Umbilical cord (tissue), 2 donors: Measurements from ENCODE around the gene RBM43. TPM values are rescaled to one million over a fixed set of nuclear protein-coding genes. Genes with fewer than 3 reads are reported as not detected.
A peak's percentile ranks its signal among the peaks of the same experiment; 100 is the strongest.
"Not testable (repeated sequence)": the region's sequence is repeated elsewhere in the genome, so short reads cannot be mapped to it uniquely, and the experiment has no call there.

Experiments
- DNase-seq: peaks from one replicate; pipeline ENCODE4 v3.0.0-alpha.2; 2015; ENCODE audit warnings: low spot score
- total RNA-seq: library from RNA; depleted of rRNA; stranded (reverse); fragments of >200 nt; gene quantifications from one replicate; pipeline ENCODE4 v1.2.3, GENCODE V29; 2014; ENCODE audit warnings: low replicate concordance; ENCODE audit not compliant: insufficient read depth

RBM43 gene
- total RNA-seq, 1 donor from 2014 or later, result 11.3 TPM

DNA sequence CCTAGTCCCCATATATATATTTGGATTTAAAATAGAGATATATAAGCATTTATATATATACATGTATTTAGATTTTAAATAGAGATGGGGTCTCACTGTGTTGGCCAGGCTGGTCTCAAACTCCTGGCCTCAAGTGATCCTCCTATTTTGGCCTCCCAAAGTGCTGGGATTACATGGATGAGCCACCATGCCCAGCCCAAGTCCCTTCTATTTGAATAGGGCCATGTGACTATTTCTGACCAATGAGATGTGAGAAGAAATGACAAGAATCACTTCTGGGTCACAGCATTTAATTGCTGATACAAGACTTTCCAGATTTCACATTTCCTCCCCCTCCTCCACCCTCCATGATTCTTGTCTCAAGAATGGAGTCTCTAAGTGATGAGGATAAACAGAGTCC, 6.4 kb upstream of the RBM43 start:
- no peak for DNase-seq

GRCh38 chr2:151267537-151267936, 5.9 kb upstream of the RBM43 start:
- DNase-seq, result no peak

GRCh38 chr2:151265991-151266390, 4.3 kb upstream of the RBM43 start:
- DNase-seq, result no peak

- no peak for DNase-seq
Measured at GRCh38 chr2:151264157-151264825, 2.6 kb upstream of the RBM43 start.

DNA sequence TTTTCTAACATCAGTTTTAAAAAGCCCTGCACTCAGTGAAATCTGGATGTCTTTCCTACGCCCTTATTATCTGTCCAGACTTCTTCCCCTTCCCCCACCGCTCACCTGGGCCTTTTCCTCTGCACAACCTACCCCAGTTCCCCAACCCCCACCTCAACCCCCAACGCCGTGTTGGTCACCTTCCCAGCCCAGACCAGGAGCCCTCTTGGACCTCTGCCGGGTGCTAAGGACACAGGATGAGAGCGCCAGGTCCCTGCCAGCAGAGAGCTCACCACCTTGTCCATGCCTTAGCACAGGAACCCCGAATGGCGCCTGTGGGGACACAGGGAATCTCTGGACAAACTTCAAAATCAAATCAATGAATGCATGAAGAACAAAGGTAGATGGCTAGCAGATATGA, 966 bp upstream of the RBM43 start:
- no peak for DNase-seq

DNA sequence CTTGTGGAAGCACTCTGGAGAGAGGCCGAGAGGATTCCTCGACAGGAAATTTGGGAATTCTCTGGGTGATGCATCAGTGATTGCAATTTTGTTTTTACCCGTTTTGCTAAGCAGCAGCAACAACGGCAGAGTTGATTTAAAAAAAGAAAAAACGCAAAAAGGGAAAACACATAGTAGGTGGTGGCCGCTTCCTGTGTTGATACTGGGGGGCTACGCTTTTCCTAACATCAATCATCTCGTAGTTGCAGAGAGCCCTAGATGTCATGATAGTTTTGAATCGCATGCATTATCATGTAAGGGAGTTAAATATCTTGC, 271 bp upstream of the RBM43 start:
- no peak for DNase-seq

GRCh38 chr2:151260573-151261230, 961 bp downstream of the RBM43 start:
- DNase-seq, result no peak

DNA sequence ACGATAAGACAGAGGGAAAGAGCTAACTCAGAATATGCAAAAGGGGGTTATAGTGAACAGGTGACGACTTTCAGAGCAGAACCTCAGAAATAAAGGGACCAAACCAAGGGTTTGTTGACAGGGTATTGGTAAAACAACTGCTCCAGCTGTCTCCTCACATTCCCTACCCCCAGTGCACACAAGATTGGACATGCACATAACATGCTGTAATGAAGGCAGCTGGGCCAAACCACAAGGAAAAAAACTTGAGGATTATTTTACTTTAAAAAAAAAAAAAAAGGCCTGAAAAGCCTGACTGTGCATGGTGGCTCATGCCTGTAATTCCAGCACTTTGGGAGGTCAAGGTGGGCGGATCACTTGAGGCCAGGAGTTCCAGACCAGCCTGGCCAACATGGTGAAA, 3.5 kb downstream of the RBM43 start:
- peak; percentile 66 for DNase-seq

DNA sequence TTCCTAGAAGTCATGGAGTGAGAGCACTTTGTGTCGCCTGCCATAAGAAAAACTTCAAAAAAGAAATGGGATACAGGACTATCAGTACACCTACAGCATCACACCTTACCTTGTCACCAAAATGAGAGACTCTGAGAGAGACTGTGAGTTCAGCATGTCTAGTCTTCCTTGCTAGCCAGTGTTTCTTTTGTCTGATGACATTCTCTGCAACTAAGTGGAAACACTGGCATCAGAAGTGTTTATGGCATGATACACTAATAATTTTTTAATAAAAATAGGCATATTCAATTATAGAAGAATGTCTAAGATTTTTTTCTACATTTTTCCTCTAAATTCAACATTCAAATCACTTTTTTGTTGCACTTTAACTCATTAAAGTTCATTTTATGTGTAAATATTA, 9.0 kb downstream of the RBM43 start:
- DNase-seq, result no peak

DNA sequence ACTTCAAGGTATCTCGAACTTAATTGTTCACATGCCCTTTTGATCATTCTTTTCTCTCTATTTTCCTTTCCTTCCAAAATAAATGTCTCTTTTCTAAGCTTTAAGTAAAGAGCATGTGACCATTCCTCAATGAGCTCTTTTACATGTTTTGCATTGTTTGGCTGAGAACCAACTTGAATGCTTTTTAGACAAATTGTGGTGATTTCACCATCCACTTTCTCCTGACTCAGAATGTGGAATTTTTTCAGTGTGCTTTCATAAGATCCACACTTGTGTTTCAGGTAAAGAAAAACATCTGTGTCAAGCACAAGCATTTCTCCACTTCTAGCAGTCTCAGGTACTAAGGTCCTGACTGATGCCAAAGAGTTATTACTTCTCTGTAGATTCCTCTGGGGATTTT, 10.7 kb downstream of the RBM43 start:
- DNase-seq, result peak; percentile 64

- no peak for DNase-seq
Measured at GRCh38 chr2:151247432-151247831, 14.2 kb downstream of the RBM43 start.

GRCh38 chr2:151246152-151246551, 15.5 kb downstream of the RBM43 start:
- DNase-seq, result no peak

DNA sequence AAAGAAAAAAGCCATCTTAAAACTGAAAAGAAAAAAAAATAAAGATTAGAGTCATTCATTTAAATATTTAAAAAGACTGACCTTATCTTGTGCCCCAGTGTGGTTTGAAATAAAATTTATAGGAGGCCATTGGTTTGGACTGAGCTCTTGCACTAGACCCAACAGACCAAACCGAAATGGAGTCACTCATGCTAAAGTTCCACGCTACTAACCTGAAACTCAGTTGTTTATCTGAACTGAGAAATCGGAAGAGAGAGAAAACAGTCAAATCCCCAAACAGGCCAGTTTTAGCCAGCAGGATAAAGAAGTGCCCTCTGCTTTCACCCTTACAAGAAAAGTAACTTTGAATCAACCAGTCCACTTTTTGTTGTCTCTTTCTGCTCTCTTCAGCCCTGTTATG, 18.2 kb downstream of the RBM43 start:
- no peak for DNase-seq

DNA sequence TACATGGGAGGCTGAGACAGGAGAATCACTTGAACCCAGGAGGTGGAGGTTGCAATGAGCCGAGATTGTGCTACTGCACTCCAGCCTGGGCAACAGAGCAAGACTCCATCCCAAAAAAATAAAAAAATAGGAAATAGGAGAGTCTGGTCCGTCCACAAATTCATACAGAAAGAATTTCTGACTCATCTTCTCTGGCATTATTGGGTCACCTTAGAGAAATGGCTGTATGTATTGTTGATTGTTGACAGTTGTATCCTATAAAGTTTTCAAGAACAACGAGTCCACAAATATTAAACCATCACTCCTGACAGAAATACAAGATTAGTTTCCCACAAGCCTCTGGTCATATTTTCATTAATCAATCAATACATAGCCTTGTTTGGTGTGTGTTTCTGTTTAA, 20.4 kb downstream of the RBM43 start:
- no peak for DNase-seq

DNA sequence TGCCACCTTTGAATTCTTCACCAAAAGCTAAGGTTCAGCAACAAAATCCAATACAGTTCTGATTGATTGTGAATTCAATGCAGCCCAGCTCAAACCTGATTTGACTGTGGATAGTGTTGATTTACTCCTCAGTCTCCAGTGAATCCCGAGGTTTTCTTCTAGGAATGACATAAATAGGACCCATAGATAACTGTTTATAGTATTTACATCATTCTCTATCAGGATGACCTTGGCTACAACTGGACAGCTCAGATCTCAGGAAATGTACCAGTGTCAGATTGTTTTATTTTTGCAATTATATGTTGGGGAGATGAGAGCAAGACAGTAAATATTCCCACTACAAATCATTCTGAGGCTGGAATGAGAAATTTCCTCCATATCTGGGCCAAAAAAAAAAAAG, 21.2 kb downstream of the RBM43 start:
- no peak for DNase-seq

DNA sequence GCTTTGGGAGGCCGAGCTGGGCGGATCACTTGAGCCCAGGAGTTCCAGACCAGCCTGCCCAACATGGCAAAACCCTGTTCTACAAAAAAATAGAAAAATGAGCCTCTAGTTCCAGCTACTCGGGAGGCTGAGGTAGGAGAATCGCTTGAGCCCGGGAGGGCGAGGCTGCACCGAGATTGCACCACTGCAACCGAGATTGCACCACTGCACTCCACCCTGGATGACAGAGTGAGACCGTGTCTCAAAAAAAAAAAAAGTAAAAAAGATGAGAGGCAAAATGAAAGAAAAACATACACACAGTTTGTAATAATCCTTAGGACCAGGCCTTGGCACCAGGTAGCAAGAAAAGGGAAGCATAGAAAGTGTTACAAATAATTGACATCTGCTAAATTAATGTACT, 22.0 kb downstream of the RBM43 start:
- DNase-seq, result no peak

DNA sequence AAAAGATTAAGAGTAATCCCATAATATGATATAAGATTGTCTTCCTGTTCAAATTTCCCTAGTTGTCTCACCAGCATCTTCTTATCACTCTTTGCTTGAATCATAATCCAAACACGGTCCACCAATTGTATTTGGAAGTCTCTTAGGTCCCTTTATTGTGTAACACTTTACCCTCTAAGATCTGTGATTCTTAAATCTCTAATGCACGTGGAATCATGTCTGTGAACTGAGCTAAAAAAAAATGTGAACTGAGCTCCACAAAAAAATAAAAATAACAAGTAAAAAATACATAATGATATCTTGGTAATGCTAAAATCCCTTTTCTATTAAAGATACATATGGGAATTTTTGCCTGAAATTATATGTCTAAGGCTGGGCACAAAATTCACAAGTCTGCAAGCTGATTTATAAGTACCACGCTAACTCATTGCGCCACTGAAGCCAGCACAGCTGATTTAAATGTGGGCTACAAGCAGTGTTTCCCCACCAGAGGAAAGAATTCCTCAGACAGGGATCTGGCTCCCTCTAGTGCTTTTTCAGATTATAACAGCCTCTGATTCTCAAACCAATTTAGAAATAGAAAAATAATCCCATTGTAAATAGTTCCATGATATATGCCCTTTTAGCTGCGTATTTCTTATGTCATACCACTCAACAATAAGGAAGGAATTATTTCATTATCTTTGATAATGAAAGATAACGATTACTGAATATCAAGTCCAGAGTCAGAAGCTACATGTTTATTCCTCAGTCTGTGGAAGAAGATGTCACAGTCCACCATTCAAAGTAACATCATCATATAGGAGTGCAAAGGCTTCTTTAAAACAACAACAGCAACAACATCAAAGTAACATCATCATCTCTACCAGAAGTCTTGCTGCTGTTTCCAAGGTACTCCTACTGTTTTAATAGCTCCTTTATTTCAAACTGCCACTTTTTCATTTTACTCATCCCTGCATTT, 22.9 kb downstream of the RBM43 start:
- peak; percentile 87 for DNase-seq

DNA sequence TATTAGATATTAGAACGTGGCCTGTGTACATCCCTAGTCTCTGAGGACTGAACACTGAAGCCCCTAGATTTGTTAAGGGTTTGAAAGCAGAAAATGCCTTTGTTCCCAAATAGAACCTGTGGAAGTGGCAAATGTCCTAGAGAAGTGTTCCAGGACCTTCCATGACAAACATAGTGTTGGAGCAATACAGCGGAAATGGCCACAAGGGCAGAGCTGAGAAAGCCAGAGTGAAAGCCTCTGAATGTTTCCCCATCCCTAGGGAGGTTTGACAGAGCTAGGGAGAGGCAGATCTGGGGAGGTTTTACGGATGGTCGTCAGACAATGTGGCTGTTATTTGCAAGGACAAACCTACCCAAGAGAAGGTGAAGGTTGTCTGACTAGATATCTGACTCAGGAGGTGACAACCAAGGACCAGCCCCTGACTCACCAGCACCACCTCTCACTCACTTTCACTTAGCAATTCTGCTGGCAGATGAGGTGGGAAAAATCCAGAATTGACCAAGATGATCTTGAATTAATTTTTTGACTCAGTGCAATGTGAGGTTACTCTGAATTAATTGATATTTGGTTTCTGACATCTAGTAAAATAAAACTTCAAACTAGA, 24.1 kb downstream of the RBM43 start:
- DNase-seq, result no peak

- not testable (repeated sequence) for DNase-seq
Measured at GRCh38 chr2:151233760-151234159, 27.9 kb downstream of the RBM43 start.

DNA sequence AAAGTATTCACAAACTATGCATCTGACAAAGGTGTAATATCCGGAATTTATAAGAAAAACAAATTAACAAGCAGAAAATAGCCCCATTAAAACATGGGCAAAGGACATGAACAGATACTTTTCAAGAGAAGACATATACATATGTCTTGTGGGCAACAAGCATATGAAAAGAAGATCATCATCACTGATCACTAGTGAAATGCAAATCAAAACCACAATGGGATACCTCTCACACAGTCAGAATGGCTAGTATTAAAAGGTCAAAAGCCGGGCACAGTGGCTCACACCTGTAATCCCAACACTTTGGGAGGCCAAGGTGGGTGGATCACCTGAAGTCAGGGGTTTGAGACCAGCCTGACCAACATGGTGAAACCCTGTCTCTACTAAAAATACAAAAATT, 28.4 kb downstream of the RBM43 start:
- DNase-seq, result not testable (repeated sequence)

- DNase-seq, result no peak
Measured at GRCh38 chr2:151230627-151231140, 31.0 kb downstream of the RBM43 start.
